GM12864 (cell line): ENCODE results near the gene ASB15.

ENCODE experiments used
- DNase-seq: peaks from one replicate; pipeline ENCODE4 v3.0.0-alpha.2; 2011; ENCODE audit warnings: low read depth
- H3K4me3 ChIP-seq: 2 replicates; pipeline ENCODE4 v1.5.1; 2011; ENCODE audit warnings: mild to moderate bottlenecking, low read depth, low read length, control low read depth
- TF ChIP-seq, protein P1 (sequence below): IDR thresholded peaks from 2 replicates; pipeline ENCODE4 v1.5.1; 2011; ENCODE audit warnings: low read depth, mild to moderate bottlenecking, moderate library complexity, low read length, control low read depth, inconsistent platforms; ENCODE audit errors: missing control alignments

The ASB15 gene

DNA sequence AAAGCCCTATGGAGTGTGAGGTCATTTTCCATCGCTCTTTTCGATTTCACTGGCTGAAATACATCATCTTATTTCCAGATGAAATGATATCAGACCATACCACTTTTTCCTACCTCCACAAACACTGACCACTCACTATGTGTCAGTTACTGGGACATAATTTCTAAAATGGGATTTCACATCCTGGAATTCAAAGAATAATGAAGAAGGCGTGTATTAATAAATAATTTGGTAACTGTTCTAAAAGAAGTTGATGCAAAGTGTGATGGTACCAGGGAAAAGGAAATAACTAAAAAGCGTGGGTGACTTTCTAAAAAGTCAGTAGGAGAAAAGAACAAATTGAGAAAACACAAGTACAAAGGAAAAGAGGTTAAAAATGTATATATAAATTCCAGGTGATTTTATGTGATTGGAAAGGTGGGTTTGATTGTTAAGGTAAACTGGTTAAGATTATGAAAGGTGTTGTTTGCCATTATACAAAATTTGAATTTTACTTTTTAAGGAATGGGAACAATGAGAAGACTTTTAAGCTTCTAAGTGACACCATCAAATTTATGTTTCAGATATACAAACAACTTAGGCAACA is 43.2 kb upstream of the ASB15 start:
- peak overlapping the region; percentile 81 for H3K4me3 ChIP-seq
- TF ChIP-seq, protein P1, sequence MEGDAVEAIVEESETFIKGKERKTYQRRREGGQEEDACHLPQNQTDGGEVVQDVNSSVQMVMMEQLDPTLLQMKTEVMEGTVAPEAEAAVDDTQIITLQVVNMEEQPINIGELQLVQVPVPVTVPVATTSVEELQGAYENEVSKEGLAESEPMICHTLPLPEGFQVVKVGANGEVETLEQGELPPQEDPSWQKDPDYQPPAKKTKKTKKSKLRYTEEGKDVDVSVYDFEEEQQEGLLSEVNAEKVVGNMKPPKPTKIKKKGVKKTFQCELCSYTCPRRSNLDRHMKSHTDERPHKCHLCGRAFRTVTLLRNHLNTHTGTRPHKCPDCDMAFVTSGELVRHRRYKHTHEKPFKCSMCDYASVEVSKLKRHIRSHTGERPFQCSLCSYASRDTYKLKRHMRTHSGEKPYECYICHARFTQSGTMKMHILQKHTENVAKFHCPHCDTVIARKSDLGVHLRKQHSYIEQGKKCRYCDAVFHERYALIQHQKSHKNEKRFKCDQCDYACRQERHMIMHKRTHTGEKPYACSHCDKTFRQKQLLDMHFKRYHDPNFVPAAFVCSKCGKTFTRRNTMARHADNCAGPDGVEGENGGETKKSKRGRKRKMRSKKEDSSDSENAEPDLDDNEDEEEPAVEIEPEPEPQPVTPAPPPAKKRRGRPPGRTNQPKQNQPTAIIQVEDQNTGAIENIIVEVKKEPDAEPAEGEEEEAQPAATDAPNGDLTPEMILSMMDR: no peak
- DNase-seq: no peak

DNA sequence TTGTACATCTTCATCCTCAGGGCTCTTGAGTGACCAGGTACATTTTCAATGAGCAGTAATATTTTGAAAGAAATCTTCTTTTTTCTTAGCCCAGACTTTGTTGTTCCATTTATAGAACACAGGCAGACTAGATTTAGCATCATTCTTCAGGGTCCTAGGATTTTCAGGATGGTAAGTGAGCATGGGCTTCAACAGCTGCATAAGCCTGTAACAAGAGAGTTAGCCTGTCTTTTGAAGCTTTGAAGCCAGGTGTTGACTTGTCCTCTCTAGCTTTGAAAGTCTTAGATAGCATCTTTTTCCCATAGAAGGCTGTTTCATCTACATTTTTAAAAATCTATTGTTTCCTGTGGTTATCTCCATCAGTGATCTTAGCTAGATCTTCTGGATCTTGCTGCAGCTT is 39.5 kb upstream of the ASB15 start:
- TF ChIP-seq, protein P1: no peak
- no peak for DNase-seq
- no peak overlapping the region for H3K4me3 ChIP-seq

DNA sequence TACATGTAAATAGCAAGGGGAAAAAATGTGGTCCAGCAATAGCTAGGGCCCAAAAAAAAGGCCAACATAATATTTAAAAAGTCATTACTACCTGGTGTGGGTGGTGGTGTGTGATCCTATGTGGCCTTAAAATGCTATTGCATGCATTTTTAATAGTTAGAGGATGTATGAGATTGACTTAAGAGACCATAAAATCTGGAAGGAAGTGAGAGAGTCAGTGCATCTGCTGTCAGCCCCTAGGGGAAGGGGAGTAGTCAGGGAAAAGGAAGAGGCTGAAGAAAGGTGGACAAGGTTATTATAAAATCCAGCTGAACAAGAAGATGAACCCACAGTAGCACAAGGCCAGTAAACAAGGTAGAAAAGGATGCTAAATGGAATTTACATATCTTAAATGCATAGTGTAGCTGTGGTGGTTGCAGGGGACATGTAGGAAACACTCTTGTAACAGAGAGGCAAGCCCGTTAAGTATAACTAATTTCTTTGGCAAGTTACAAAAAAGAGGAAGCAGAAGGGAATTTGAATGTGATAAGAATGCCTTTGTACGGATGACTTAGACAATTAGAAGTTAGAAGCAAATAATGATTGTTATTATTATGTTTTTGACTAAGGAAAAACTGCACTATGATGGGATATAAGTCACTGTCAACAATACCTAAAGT is 32.1 kb upstream of the ASB15 start:
- TF ChIP-seq, protein P1: no peak
- no peak for DNase-seq
- no peak overlapping the region for H3K4me3 ChIP-seq

DNA sequence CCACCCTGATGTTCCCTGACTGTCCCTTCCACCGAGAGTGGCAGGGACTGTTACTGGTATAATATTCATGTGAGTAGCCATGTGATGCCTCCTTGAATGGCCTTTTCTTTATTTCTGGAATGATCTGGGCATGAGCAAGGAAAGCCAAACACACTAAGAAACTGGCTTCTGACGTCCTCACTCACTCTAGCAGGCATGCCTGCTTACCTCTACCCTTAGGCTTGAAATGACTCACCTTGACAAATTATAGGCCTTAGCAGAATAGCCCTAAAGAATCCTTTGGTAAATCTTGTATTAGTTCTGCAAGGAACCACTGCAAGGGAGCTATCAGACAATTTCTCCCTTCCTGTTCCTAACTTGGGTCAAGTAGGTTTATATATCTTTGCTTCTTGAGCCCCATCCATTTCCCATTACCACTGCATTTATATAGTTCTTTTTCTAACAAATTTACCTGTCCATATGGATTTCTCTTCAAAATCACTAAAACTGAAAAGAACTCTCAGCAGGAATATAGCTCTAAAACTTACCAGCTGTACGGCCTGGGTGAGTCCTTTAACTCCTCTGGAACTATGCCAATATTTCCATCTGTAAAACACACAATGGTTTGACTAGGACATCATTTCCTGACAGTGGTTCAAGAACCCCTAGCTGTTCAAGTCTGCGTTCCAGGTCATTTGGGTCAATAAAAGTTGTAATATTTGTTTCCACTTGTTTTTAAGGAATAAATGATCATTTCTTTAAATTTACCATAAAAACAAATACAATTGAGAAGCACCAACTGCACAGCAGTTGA is 31.0 kb upstream of the ASB15 start:
- TF ChIP-seq, protein P1: no peak
- no peak overlapping the region for H3K4me3 ChIP-seq
- DNase-seq: no peak

DNA sequence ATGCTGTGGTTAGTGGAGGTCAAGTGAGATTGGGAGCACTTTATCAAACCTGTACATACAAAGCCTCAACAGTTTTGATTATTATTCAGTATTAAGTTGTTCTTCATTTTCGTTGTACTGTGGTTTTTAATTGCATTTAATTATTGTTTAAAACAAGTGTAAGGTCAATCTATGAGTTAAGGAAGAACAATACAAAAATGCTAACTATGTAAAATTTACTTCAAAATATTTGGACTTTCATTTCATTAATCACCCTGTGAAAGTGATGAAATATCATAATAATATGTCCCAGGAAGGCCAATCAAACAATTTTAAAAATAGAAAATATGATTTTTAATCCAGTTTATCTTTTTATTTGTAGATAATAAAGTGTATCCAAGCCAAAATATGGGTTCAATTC is 30.4 kb upstream of the ASB15 start:
- no peak overlapping the region for H3K4me3 ChIP-seq
- TF ChIP-seq, protein P1: no peak
- DNase-seq: no peak

DNA sequence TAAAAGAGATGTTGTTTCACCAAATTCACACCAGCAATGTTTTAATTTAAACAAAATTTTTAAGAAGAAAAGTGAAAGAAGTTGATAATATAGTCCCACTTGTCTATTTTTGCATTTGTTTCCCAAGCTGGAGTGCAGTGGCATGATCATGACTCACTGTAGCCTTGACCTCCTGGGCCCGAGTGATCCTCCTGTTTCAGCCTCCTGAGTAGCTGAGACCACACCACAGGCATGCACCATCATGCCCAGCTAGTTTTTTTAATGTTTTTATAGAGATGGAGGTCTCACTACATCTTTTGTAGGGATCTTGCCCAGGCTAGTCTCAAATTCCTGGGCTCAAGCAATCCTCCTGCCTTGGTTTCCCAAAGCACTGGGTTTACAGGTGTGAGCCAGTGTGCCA is 29.9 kb upstream of the ASB15 start:
- no peak overlapping the region for H3K4me3 ChIP-seq
- TF ChIP-seq, protein P1: no peak
- DNase-seq: no peak
